NCI-H1105 treated with DMSO at 0.1 percent for 48 hours (cell line): ENCODE data around the gene QRICH2.
"Not testable (repeated sequence)": the region's sequence is repeated elsewhere in the genome, so short reads cannot be mapped to it uniquely, and the experiment has no call there.

Experiments
- DNase-seq: peaks from one replicate; lab custom pipeline; 2025; lab: John Stamatoyannopoulos, UW

Gene QRICH2

DNA sequence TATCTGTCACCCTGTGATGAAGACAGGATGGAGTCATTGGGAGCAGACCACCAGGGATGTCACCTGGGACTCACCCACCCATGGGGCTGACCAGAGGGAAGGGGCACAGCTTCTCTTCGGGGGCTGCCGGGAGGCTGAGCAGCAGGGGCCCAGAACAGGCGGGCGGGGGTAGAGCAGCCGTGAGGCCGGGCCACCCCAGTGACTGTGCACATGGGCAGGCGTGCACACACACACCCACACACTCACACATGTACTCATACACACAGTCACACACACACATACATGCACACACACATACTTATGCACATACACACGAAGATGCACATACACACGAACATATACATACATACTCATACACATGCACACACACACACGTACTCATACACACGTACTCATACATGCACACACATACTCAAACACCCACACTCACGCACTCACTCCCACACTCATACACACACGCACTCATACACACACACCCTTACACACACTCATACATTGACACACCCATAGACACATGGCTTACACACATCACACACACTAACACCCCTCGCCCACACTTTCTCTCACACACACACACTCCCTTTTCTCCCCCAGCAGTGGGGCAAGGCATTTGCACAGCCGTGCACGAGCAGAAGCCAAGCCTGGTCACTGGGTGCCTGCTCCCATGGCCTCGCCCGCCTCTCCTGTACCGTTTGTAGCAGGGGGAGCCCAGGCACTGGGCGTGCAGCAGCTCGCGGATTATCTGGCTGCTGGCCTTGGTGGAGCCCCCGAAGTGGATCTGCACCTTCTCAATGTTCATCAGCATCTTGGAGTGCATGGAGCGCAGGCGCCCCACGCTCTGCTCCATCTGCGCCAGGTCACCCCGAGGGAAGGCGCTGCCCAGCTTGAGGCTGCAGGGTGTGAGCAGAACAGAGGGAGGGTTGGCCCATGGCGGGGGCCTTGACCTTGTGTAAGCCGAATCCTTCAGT, 30.5 kb downstream of the QRICH2 start:
- DNase-seq = no peak

DNA sequence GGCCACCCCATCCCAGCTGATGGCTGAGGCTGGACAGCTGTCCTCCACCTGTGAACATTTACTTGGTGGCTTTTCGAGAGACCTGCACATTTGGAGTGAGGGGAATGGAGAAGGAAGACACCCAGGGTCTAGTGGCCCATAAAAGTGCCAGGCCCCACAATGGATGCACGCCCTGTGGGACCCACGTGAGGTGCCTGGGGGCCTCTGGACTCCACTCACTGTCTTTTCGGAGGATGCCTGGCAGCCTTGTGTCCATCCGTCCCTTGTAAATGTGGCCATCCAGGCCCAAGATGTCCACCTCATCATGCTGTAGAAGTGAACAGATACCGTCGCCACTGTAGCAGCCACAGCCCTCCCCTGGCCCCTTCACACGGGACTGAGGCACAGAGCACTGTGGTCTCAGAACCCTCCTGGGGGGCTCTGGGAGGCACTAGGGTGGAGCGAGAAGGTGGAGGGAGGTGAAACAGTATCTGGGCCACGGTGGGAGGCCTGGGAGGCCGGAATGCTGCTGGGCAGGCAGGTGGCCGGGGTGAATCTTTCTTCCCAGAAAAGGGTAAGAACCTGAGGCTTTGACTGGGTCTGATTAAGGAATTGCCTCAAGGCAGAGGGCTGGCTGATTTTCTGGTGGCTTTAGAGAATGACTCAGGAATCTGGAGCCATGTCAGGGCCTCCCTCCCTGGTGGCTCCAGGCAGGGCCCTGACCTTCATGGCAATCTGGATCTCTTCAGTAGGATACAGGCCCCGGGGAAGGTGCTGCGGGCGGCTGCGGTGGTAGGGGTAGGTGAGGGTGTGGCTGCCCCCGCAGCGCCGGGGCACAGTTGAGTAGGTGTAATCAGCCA, 31.4 kb downstream of the QRICH2 start:
- no peak for DNase-seq

DNA sequence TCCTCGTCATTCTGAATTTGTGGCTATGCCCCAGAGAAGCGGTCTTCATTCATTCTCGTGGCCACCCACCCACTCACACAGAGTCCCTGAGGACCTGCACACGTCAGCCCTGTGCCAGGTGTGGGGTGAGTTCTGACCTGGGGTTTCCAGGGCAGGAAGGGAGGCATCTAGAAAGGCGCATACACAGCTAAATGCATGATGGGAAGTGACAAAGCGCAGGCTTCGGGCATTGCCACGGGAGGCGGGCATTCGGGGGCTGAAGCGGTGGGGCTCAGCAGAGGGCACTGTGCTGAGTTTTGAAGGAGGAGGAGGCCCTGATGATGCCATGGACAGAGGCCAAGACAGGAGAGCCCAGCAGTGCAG, 32.0 kb downstream of the QRICH2 start:
- DNase-seq = no peak

DNA sequence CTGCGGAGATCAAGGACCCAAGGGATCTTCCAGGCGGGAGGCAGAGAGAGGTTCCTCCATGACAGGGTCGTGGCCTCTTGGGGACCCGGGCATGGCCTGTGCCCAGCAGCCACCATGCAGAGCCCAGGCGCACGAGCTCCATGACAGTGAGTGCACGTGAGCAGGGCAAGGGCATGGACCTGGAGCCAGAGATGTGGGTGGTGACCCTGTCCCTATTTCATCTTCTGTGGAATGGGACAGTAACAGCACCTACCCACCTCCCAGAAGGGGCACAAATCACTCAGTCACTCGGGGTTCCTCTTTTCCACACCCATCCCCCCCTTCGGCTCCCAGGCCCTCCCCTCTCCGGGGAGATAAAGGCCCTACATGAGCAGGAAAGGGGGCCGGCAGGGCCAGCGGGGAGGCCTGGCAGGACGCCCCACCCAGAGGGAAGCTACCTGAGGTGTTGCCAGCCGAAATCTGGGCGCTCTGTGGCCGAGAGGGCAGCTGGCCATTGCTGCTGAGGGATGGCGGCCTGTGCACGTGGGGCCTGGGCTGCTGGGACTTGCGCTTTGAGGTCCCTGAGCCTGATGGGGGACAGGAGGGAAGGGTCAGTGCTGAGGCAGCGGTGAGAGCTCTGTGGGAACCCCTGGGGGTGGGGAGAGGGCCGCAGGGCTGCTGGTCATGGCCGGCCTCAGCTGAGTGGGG, 32.6 kb downstream of the QRICH2 start:
- DNase-seq = no peak

DNA sequence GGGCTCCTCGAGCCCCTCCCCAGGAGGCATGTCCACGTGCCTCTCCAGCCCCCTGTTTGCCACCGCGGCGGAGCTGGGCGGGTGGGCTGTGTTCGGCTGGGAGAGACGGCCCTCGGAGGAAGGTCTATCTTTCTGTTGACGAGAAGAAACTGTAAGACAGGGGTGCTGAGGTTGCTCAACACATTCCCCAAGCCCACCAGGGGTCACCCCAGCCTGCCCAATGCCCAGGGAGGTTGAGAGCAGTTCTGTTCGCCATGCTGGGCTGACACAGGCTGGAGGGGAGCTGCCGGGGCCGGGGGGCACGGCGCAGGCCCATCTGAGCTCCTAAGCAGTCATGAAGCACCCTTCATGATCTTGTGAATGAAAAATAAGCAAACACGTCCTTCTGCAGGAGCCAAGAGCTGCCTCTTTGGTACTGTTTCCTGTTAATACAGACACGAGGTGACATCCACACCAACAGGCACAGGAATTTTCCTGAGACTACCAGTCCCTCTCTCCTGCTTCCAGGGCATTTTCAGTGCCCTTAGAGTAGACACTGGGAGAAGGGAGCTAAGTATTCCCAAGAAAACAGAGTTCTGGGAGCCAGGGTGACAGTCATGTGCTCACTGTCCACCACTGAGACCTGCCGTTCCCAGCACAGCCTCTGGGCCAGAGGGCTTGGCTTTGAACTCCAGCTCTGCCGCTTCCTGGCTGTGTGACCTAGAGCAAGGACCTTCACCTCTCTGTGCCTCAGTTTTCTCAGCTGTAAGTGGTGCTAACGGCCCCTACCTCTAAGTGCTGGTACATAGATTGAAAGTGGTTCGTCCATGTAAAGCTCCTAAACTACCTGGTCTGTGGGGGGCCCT, 33.7 kb downstream of the QRICH2 start:
- DNase-seq = no peak

DNA sequence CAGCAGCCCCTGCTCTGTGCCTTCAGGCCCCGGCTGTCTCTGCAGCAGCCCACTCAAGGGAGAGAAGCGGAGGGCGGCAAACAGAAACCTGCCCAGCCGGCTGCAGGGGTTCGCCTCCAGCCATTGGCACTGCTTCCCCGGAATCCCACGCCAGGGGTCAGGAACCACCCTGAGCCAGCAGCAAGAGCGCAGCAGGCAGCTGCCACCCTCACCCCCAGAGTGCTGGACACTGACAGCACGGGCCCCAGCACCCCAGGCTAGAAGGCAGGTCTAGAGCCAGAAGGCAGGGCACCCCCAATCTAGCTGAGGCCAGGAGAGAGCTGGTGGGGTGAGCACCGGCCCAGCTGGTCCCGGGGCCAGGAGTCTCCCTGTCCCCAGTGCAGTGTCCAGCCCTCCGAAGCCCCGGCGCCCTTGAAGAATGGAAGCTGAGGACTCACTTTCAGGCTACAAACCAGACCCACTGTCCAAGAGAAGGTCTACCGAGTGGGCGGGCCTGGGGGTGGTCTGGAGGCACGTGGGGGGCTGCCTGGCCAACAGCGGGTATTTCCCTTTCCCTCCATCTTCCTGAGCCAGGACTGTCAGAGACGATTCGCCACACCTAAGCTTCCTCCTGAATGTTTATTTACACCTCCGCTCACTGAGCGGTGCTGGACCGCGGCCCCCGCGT, 34.5 kb downstream of the QRICH2 start:
- no peak for DNase-seq

DNA sequence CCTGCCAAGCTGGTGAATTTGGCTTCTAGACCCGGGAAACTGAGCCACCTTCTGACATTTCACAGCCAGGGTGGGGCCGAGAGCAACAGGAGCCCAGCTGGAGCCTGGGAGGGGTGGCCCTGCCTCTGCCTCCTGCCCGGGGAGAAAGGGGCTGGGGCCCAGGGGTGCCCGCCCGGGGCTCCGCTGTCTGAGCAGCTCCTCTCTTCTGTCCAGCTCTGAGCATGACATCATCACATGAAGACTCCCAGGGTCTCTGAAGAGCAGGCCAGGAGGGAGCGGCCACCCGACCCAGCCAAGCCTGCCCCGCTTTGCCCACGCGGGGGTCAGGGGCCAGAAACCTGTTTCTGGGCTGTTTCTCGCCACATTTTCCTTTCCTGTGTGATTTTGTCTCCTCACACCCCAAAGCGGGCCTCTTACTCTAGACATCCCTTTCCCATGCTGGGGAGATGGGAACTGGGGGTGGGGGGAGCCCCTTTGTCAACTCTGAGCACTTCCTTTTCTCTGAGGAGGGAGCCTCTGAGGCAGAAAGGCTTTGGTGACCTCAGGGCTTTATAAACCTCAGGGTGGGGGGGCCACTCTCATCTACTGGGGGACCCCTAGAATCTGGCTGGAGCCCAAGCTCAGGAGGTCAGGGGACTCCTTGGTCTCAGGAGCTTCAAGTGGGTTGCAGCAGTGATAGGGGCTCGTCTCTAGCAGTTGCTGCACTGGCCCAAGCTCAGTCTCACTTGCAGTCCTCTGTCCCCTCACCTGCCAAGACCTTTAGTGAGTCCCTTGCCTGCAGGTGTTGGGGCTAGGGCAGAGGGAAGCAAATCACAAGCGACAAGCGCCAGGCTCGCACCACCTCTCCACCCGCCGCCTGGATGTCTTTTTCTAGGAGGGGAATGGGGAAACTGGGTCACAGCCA, 35.3 kb downstream of the QRICH2 start:
- DNase-seq = no peak

DNA sequence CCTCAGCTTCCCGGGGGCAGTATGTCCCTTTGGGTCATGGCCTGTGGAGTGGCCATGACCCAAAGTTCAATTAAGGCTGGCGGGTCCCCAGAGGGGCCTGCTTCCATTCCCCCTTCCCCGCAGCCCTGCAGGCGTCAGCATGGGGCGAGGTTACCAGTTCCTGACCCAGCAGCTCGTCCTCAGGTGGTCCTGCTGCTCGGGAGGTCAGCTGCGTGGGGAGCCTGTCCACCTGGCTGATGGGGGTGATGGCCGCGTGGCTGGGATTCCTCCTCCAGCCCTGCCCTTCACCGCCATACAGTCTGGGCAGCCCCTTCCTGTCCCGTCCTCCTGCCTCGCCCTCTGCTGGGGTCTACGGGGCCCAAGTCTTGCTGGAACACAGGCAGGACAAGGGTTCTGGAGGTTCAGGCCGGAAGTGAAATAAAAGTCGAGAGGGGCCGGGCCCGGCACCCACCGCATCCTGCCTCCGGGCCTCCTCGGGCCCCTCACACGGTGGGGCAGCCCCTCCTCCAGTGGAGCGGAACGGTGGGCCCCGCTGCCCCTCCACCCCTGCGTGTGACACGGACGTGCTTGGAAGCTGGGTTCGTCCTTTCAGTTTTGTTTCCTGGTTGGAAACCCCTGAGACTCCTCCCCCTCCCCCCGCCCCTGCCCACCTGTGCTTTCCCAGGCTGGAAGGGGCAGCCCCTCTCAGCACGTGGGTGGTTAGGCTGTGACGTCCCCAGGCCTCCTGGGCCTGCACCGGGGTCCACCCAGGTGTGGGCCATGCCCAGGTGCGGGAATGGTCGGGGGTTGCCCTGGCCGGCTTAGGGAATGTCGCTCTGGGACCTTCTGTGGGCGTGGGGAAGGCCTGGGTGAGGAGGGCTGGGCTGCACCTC, 36.2 kb downstream of the QRICH2 start:
- DNase-seq = no peak

DNA sequence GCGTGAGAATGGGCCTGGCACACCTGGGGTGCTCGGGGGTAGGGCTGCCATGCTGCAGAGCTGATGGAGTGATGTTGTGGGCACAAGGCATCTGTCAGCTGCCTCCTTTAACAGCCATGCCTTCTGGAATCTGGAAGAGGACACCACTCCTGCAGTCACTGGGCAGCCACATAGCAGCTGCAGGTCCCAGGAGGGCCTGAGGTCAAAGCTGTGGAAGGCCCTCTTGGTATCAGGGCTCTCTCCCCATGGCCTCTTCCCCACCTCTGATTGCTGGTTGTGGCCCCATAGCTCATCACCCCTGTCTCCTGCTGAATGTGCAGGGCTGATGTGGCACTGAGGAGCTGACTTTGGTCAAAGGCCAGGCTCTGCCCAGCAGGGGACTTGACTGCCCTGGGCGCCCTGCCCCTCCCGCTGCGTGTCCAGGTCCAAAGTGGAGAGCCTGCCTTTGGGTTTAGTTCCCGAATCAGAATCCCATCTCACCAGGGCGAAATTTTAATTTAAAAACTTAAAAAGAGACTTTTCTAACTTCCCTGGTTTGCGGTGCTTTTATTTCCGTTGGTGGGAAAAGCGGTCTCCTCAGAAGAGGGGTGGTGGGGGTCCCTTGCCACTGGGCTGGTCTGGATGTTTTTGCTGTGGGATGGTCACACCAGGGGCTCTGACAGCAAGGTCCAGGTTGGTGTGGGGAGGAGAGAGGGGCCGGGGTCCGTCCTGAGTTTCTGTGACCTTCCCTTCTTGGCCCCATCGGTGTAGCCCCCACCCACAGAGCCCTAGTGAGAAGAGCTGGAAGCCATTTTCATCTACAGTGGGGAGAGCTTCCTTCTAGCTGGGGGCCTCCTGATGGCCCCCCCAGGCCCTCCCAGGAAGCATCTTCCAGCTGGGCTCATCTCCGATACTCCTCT, 37.1 kb downstream of the QRICH2 start:
- DNase-seq = no peak

DNA sequence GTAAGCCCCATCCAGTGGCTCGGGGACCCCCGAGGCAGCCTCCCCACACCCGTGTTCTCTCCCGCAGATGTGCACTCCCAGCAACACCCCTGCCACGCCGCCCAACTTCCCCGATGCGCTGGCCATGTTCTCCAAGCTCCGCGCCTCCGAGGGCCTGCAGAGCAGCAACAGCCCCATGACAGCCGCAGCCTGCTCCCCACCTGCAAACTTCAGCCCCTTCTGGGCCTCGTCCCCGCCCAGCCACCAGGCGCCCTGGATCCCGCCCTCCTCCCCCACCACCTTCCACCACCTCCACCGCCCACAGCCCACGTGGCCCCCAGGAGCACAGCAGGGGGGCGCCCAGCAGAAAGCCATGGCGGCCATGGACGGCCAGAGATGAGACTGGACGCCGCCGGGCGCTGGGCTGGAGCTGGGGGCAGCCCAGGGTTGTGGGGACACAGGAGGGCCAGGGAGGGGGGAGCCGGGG, 37.9 kb downstream of the QRICH2 start:
- no peak for DNase-seq

DNA sequence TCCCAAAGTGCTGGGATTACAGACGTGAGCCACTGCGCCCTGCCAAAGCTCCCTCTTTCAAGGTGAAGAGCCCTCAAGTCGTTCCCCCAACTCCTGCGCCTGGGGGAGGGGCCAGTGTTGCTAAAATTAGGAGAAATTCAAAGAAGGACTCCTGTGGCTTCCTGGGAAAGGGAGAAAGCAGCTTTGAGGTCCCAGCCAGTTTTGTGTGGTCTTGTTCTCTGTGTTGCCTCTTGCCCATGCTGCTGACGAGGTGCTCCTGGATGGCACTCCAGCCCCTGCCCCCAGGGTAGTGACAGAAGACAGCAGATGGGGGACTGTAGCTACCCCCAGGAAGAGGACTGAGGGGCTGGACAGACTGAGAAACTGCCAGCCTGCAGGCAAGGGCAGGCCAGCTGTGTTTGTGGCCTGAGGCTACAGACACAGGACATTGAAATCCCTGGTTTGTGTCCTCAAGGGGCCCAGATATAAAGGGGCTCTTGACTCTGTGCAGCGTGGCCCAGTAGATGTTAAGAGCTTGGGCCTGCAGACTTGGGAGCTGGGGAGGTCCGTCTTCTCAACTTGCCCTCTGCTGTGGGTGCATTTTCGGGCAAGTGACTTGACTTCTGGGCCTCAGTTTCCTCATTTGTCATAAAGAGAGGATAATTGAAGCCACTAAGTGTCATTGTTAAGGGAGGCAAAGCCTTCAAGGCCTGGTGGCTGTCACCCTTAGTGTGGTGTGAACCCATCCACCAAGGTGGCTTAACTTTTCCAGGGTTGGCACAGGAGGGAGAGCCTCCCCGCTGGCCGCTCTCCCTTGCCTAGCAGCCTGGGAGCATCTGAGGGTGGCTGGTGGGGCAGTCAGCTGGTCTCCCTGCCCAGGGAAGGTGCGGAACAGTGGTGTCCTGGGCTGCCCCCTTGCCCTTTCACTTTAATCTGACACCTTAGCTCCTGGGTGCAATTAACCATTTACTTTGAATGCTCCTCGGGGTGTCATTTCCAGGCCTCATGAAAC, 38.8 kb downstream of the QRICH2 start:
- DNase-seq = no peak

DNA sequence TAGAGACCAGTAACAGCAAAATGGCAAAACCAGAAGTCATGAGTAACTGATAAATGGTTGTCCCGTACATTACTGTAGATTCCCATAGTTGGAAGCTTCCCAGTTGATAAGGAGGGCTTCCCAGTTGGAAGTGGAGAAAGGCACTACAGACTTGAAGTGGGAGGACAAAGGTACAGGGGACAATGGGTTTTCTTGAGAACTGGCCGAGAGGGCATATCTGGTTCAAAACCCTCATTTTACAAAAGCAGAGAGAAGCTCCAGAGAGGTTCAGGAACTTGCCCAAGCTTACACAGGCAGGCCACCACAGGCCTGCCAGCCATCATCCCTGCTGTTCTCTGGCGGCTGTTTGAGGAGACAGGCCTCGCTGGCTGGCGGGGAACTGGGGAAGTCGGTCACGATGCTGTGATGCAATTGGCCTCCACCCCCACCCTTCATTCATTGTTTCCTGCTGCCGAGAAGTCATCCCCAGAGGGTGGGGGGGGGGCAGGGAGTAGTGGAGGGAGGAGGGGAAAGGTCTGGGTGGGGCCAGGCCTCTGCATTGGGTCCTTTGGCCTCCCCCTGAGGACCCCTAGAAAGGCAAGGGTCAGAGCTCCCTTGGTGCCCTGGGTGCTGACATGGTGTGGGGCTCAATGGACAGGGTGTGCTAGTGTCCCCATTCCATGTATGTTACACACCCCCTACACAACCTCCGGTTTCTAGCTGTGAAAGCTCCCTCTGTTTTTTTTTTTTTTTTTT, 39.9 kb downstream of the QRICH2 start:
- DNase-seq = no peak

DNA sequence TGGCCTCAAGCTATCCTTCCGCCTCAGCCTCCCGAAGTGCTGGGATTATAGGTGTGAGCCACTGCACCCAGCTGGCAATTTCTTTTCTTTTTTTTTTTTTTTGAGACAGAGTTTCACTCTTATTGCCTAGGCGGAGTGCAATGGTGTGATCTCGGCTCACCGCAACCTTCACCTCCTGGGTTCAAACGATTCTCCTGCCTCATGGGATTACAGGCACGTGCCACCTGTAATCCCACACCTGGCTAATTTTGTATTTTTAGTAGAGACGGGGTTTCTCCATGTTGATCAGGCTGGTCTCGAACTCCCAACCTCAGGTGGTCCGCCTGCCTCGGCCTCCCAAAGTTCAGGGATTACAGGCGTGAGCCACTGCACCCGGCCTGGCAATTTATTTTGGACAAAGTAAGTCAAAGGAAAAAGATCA, 40.5 kb downstream of the QRICH2 start:
- not testable (repeated sequence) for DNase-seq

DNA sequence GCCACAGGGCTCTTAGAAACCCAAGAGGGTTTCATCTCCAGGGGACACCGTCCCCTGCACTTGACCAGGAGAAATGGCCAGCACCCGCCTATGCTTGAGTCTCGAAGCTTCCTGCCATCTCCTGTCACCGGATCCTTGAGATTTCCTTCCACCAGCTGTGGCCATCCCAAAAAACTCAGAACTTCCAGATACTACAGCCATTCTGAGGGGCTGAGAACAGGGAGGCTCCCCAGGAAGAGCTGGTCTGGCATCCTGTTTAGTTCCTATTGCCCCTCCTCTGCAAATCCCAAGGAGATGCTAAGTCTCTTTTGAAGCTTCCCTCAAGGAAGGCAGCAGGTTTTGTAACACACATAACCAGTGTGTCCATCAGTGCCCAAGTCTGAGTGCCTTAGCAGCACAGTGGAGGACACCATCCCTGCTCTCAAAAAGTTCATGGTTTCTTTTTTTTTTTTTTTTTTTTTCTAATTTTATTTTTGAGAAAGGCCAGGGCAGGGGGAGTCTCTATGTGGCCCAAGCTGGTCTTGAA, 41.0 kb downstream of the QRICH2 start:
- no peak for DNase-seq

DNA sequence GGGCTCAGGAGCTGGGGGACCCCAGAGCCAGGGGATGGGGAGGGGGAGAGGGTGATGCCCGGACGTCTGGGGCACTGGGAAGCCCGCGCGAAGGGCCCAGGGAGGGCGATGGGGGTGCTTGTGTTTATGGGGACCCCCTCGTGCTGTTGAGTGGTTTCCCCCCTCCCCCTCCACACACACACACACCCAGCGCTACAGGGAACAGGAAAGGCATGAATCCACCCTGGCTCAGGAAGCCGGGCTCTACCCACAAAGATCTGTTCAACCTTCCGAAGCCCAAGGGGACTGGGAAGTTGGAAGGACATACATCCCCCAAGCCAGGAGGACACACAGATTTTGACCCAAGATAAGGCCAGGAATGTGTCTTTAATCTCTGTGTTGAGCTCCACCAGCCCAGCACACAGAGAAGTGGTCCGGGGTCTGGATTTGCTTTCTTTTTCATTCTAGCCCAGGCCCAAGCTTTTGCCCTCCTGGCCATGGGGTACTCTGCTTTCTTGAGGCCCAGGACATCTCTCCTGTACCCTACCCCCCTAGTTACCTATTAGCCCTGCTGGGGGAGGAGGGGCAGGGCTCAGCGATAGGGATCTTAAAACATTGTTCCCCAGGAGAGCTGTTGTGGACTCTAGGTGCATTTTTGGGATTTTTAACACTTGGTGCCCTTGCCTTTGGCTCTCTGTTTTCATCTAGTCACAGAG, 41.7 kb downstream of the QRICH2 start:
- DNase-seq = no peak
